NCI-H82 (cell line): Measurements from ENCODE around the gene MYADML2.
"Not testable (repeated sequence)": the region's sequence is repeated elsewhere in the genome, so short reads cannot be mapped to it uniquely, and the experiment has no call there.

Experiments
- DNase-seq: peaks from one replicate; lab custom pipeline; 2025; lab: John Stamatoyannopoulos, UW

The MYADML2 gene

GRCh38 chr17:81958633-81959342 lies 11.8 kb upstream of the MYADML2 start:
- DNase-seq, result peak; percentile 36

- DNase-seq, result no peak
Measured at GRCh38 chr17:81957691-81958432, 10.8 kb upstream of the MYADML2 start.

- DNase-seq, result no peak
Measured at GRCh38 chr17:81956607-81957589, 9.9 kb upstream of the MYADML2 start.

GRCh38 chr17:81955756-81956544 lies 8.9 kb upstream of the MYADML2 start:
- no peak for DNase-seq

GRCh38 chr17:81955058-81955681 lies 8.1 kb upstream of the MYADML2 start:
- DNase-seq, result no peak

GRCh38 chr17:81954131-81955057 lies 7.4 kb upstream of the MYADML2 start:
- DNase-seq, result no peak

- not testable (repeated sequence) for DNase-seq
Measured at GRCh38 chr17:81953443-81953842, 6.4 kb upstream of the MYADML2 start.

GRCh38 chr17:81952792-81953228 lies 5.8 kb upstream of the MYADML2 start:
- DNase-seq, result no peak

- no peak for DNase-seq
Measured at GRCh38 chr17:81951785-81952684, 5.0 kb upstream of the MYADML2 start.

- DNase-seq, result no peak
Measured at GRCh38 chr17:81950501-81950900, 3.5 kb upstream of the MYADML2 start.

- no peak for DNase-seq
Measured at GRCh38 chr17:81948635-81949378, 1.8 kb upstream of the MYADML2 start.

GRCh38 chr17:81944858-81945257 lies 2.2 kb downstream of the MYADML2 start:
- DNase-seq, result no peak

GRCh38 chr17:81942167-81942553 lies 4.9 kb downstream of the MYADML2 start:
- DNase-seq, result no peak

- DNase-seq, result no peak
Measured at GRCh38 chr17:81941484-81942166, 5.4 kb downstream of the MYADML2 start.

- no peak for DNase-seq
Measured at GRCh38 chr17:81940538-81941483, 6.2 kb downstream of the MYADML2 start.

GRCh38 chr17:81939881-81940385 lies 7.1 kb downstream of the MYADML2 start:
- DNase-seq, result no peak
